Measurements from ENCODE around the gene NACC2. TPM values are rescaled to one million over a fixed set of nuclear protein-coding genes. Genes with fewer than 3 reads are reported as not detected.
"Not testable (repeated sequence)": the region's sequence is repeated elsewhere in the genome, so short reads cannot be mapped to it uniquely, and the experiment has no call there.

Gene NACC2
- total RNA-seq, 1 experiment from 2014 or later: 62.0 TPM

GRCh38 chr9:136104488-136104800, 9.4 kb upstream of the NACC2 start:
- intact Hi-C loops (cut with micrococcal nuclease; ENCODE audit: unreplicated experiment) (no loop called here), in situ Hi-C loops (cut with HindIII; ENCODE audit: low pct_unique_long_range_greater_than_20kb, low sequenced_read_pairs) (no loop called here)
- ChIA-PET POLR2A (no interaction called here), CTCF (interaction anchor here (0.5 kb wide), 1 partner anchor 160 kb away, joined by 3 read pairs; no protein-coding TSS in a partner anchor)
- H3K9me3 ChIP-seq (ENCODE audit: control insufficient read depth, insufficient read depth, low read depth, low read length): no peaks in the 10 kb centered on the region
- BruUV-seq (replicated peaks): no TSS peak
- ATAC-seq (no peak), DNase-seq (ENCODE audit: low read depth, low spot score) (no peak)
- H3K4me3 ChIP-seq (ENCODE audit: low read depth in 2 of 2, low read length in 2 of 2): no peak overlapping the region
- no peaks in the 10 kb centered on the region for H3K27me3 ChIP-seq (ENCODE audit: control insufficient read depth, insufficient read depth, low read length)
- no peak overlapping the region for H3K27ac ChIP-seq (ENCODE audit: low read length)
- TF ChIP-seq, protein P1, sequence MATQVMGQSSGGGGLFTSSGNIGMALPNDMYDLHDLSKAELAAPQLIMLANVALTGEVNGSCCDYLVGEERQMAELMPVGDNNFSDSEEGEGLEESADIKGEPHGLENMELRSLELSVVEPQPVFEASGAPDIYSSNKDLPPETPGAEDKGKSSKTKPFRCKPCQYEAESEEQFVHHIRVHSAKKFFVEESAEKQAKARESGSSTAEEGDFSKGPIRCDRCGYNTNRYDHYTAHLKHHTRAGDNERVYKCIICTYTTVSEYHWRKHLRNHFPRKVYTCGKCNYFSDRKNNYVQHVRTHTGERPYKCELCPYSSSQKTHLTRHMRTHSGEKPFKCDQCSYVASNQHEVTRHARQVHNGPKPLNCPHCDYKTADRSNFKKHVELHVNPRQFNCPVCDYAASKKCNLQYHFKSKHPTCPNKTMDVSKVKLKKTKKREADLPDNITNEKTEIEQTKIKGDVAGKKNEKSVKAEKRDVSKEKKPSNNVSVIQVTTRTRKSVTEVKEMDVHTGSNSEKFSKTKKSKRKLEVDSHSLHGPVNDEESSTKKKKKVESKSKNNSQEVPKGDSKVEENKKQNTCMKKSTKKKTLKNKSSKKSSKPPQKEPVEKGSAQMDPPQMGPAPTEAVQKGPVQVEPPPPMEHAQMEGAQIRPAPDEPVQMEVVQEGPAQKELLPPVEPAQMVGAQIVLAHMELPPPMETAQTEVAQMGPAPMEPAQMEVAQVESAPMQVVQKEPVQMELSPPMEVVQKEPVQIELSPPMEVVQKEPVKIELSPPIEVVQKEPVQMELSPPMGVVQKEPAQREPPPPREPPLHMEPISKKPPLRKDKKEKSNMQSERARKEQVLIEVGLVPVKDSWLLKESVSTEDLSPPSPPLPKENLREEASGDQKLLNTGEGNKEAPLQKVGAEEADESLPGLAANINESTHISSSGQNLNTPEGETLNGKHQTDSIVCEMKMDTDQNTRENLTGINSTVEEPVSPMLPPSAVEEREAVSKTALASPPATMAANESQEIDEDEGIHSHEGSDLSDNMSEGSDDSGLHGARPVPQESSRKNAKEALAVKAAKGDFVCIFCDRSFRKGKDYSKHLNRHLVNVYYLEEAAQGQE (IDR thresholded peaks at IDR 0.05; ENCODE audit: insufficient read depth in 1 of 2, low read depth in 2 of 2, low read length in 1 of 2): no peak
- TF ChIP-seq SIN3A (IDR thresholded peaks at IDR 0.05; ENCODE audit: borderline replicate concordance, insufficient read depth, low read depth, low read length): no peak
- no peak for TF ChIP-seq TCF7L2 (IDR thresholded peaks at IDR 0.05; ENCODE audit: low read depth, low read length)
- no peak for TF ChIP-seq CTCF (IDR thresholded peaks at IDR 0.05)
- TF ChIP-seq POLR2AphosphoS5 (IDR thresholded peaks at IDR 0.05; ENCODE audit: low read depth, low read length): no peak
- peaks cover 16% of the 10 kb centered on the region for H3K4me1 ChIP-seq (ENCODE audit: control insufficient read depth, insufficient read depth, low read length)
- no peaks in the 10 kb centered on the region for H3K36me3 ChIP-seq (ENCODE audit: control insufficient read depth, insufficient read depth, low read length)

DNA sequence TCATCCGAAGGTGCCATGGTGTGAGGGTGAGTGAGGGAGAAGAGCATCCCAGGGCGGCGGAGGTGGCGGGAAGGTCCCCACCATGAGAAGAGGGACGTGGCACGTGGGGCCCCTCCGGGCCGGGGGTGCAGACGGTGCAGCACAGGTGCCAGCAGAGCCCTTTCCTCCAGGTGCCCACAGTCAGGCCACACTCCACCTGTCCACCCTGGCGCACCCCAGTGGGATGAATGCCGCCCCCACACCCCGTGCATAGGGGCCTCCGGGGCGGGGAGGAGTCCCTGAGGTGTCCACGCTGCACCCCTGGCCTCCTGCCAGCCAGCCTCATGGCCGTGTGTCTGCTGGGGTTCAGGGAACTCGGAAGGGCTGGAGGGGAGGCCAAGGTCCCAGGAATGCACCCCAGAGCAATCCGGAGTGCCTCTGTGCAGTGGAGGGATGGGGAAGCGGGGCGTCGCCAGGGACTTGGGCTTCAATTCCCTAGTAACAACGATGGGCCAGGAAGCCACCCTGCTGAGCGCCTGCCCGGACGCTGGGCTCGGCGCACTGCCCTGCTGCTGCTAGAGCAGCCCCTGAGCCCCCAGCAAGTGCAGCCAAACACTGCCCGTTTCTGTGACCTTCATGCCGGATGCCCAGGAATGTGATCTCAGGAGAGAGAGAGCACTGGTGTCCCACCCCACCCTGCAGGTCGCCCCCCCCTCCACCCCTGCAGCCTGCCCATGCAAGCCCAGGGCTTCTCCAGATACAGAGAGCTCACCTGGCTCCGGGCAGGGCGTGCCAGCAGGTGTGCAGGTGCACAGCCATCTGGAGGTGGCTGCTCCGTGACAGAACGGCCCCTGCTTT, 8.8 kb upstream of the NACC2 start:
- H3K27me3 ChIP-seq (ENCODE audit: control insufficient read depth, insufficient read depth, low read length): no peaks in the 10 kb centered on the region
- H3K27ac ChIP-seq (ENCODE audit: low read length): no peak overlapping the region
- no peak for ATAC-seq
- intact Hi-C loops (cut with micrococcal nuclease; ENCODE audit: unreplicated experiment): no loop called here
- TF ChIP-seq TCF7L2 (IDR thresholded peaks at IDR 0.05; ENCODE audit: low read depth, low read length) (no peak), SIN3A (IDR thresholded peaks at IDR 0.05; ENCODE audit: borderline replicate concordance, insufficient read depth, low read depth, low read length) (no peak), POLR2AphosphoS5 (IDR thresholded peaks at IDR 0.05; ENCODE audit: low read depth, low read length) (no peak), CTCF (IDR thresholded peaks at IDR 0.05) (no peak)
- TF ChIP-seq, protein P1 (IDR thresholded peaks at IDR 0.05; ENCODE audit: insufficient read depth in 1 of 2, low read depth in 2 of 2, low read length in 1 of 2): no peak
- H3K36me3 ChIP-seq (ENCODE audit: control insufficient read depth, insufficient read depth, low read length): no peaks in the 10 kb centered on the region
- no peaks in the 10 kb centered on the region for H3K9me3 ChIP-seq (ENCODE audit: control insufficient read depth, insufficient read depth, low read depth, low read length)
- peaks cover 11% of the 10 kb centered on the region for H3K4me1 ChIP-seq (ENCODE audit: control insufficient read depth, insufficient read depth, low read length)
- in situ Hi-C loops (cut with HindIII; ENCODE audit: low pct_unique_long_range_greater_than_20kb, low sequenced_read_pairs): no loop called here
- ChIA-PET CTCF (interaction anchor here (0.5 kb wide), 1 partner anchor 159 kb away, joined by 3 read pairs; no protein-coding TSS in a partner anchor), POLR2A (no interaction called here)
- DNase-seq (ENCODE audit: low read depth, low spot score): no peak
- BruUV-seq (replicated peaks): no TSS peak
- no peak overlapping the region for H3K4me3 ChIP-seq (ENCODE audit: low read depth in 2 of 2, low read length in 2 of 2)

- ATAC-seq; BruUV-seq (replicated peaks); H3K27ac ChIP-seq (ENCODE audit: low read length); H3K36me3 ChIP-seq (ENCODE audit: control insufficient read depth, insufficient read depth, low read length); intact Hi-C loops (cut with micrococcal nuclease; ENCODE audit: unreplicated experiment); POLR2A ChIA-PET; DNase-seq (ENCODE audit: low read depth, low spot score); H3K27me3 ChIP-seq (ENCODE audit: control insufficient read depth, insufficient read depth, low read length); CTCF ChIA-PET; in situ Hi-C loops (cut with HindIII; ENCODE audit: low pct_unique_long_range_greater_than_20kb, low sequenced_read_pairs); H3K4me3 ChIP-seq (ENCODE audit: low read depth in 2 of 2, low read length in 2 of 2); H3K9me3 ChIP-seq (ENCODE audit: control insufficient read depth, insufficient read depth, low read depth, low read length): not testable (repeated sequence)
- peaks cover 11% of the 10 kb centered on the region for H3K4me1 ChIP-seq (ENCODE audit: control insufficient read depth, insufficient read depth, low read length)
Measured at GRCh38 chr9:136101615-136102074, 6.6 kb upstream of the NACC2 start.
